A673 (cell line): ENCODE measurements around the gene FNDC1. TPM values are rescaled to one million over a fixed set of nuclear protein-coding genes. Genes with fewer than 3 reads are reported as not detected.

ENCODE experiments used
- BruUV-seq: library from RNA; stranded (reverse); fragments of 400-500 nt; replicated peaks from 2 replicates; lab custom pipeline; 2021; lab: Mats Ljungman, UMichigan
- CTCF ChIA-PET: fragments of 300-600 bp; sonication (Branson Sonifier 250); formaldehyde crosslinking; loops from one replicate; lab custom pipeline; 2022; ENCODE audit warnings: antibody characterized with exemption; lab: Charles Lee
- POLR2A ChIA-PET: fragments of 300-600 bp; sonication (Branson Sonifier 250); formaldehyde crosslinking; loops from one replicate; lab custom pipeline; 2022; ENCODE audit warnings: antibody characterized with exemption; ENCODE audit not compliant: low non-redundant PET; lab: Charles Lee
- DNase-seq: peaks from one replicate; pipeline ENCODE4 v3.0.0-alpha.2; 2015; ENCODE audit warnings: low spot score
- H3K27ac ChIP-seq: fragments of 200-600 bp; sonication (generic); 2 replicates; pipeline ENCODE4 v1.5.1; 2016; ENCODE audit warnings: mixed run types, low read depth, mild to moderate bottlenecking, mixed read lengths, antibody characterized with exemption, low read length; ENCODE audit not compliant: poor library complexity, severe bottlenecking
- H3K27me3 ChIP-seq: fragments of 200-600 bp; sonication (generic); replicated peaks from 2 replicates; pipeline ENCODE4 v1.6.1; 2017; ENCODE audit warnings: mixed run types, low read depth, mild to moderate bottlenecking, mixed read lengths, antibody characterized with exemption, low read length; ENCODE audit not compliant: insufficient read depth, poor library complexity
- H3K36me3 ChIP-seq: fragments of 200-600 bp; sonication (generic); 2 replicates; pipeline ENCODE4 v1.6.1; 2016; ENCODE audit warnings: mixed run types, mild to moderate bottlenecking, mixed read lengths, antibody characterized with exemption, low read length; ENCODE audit not compliant: insufficient read depth, poor library complexity, severe bottlenecking
- H3K4me1 ChIP-seq: fragments of 200-600 bp; sonication (generic); 2 replicates; pipeline ENCODE4 v1.6.1; 2017; ENCODE audit warnings: mixed run types, mild to moderate bottlenecking, mixed read lengths, antibody characterized with exemption, low read length; ENCODE audit not compliant: insufficient read depth, poor library complexity, severe bottlenecking
- H3K4me3 ChIP-seq: fragments of 200-600 bp; sonication (generic); 2 replicates; pipeline ENCODE4 v1.5.1; 2016; ENCODE audit warnings: low read depth, mixed run types, mild to moderate bottlenecking, mixed read lengths, low read length; ENCODE audit not compliant: poor library complexity, severe bottlenecking
- H3K9me3 ChIP-seq: fragments of 200-600 bp; sonication (generic); 2 replicates; pipeline ENCODE4 v1.6.1; 2016; ENCODE audit warnings: mixed run types, low read depth, mild to moderate bottlenecking, mixed read lengths, antibody characterized with exemption, low read length; ENCODE audit not compliant: poor library complexity, severe bottlenecking
- CTCF ChIP-seq: fragments of 300-800, 200-600 bp; sonication (generic); conservative IDR thresholded peaks from 2 replicates; pipeline ENCODE4 v1.5.1; 2017; ENCODE audit warnings: low read depth, mild to moderate bottlenecking, antibody characterized with exemption, low read length, moderate library complexity, mixed read lengths
- EZH2 ChIP-seq: fragments of 200-600 bp; sonication (generic); IDR thresholded peaks from 2 replicates; pipeline ENCODE4 v1.6.1; 2017; ENCODE audit warnings: borderline replicate concordance, low read depth, mild to moderate bottlenecking, mixed read lengths, antibody characterized with exemption, low read length; ENCODE audit not compliant: poor library complexity, severe bottlenecking
- intact Hi-C: fragments of 100-400 bp; cut with micrococcal nuclease; formaldehyde crosslinking; loops from one replicate; pipeline ENCODE4 v1.10.0; 2022; ENCODE audit not compliant: unreplicated experiment
- total RNA-seq: library from RNA; stranded (reverse); gene quantifications from 2 replicates; pipeline ENCODE4 v1.2.3, GENCODE V29; 2021

The FNDC1 gene
- total RNA-seq, 1 experiment from 2014 or later: not detected

DNA sequence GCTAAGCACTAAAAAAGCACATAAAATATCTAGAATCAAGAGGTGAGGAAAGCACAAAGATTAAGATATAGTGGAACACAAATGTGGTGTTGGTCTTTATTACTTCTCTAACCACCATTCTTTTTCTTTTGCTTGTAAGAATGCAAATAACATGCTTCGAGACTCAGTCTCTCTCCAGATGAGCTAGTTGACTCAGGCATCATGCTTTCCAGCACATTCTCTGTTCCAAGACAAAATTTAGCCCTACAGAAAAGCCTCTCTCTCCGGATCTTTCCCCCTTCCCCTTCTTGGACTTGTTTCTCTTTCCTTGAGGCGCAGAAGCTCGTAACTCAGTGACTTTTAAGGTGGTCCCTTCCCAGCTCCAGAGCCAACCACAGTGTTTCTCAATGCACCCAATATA lies 91.0 kb downstream of the FNDC1 start:
- no peak overlapping the region for H3K4me3 ChIP-seq
- no peak for DNase-seq
- no peak overlapping the region for H3K27ac ChIP-seq
- no TSS peak for BruUV-seq
- no peaks in the 10 kb centered on the region for H3K9me3 ChIP-seq
- no peaks in the 10 kb centered on the region for H3K36me3 ChIP-seq
- no peak for TF ChIP-seq CTCF
- TF ChIP-seq EZH2: no peak
- intact Hi-C loops: no loop called here
- H3K4me1 ChIP-seq: no peaks in the 10 kb centered on the region
- CTCF ChIA-PET: no interaction called here
- POLR2A ChIA-PET: no interaction called here
- H3K27me3 ChIP-seq: peaks cover 3% of the 10 kb centered on the region

- no TSS peak for BruUV-seq
- H3K27ac ChIP-seq: no peak overlapping the region
- H3K36me3 ChIP-seq: no peaks in the 10 kb centered on the region
- ChIA-PET CTCF (interaction anchor here (1.7 kb wide), 1 partner anchor 9 kb away, joined by 3 read pairs; no protein-coding TSS in a partner anchor), POLR2A (no interaction called here)
- H3K27me3 ChIP-seq: peaks cover 3% of the 10 kb centered on the region
- no peak overlapping the region for H3K4me3 ChIP-seq
- TF ChIP-seq CTCF (no peak), EZH2 (no peak)
- no peak for DNase-seq
- H3K4me1 ChIP-seq: no peaks in the 10 kb centered on the region
- no peaks in the 10 kb centered on the region for H3K9me3 ChIP-seq
- intact Hi-C loops: no loop called here
Observed at GRCh38 chr6:159261995-159262394, 92.8 kb downstream of the FNDC1 start.

DNA sequence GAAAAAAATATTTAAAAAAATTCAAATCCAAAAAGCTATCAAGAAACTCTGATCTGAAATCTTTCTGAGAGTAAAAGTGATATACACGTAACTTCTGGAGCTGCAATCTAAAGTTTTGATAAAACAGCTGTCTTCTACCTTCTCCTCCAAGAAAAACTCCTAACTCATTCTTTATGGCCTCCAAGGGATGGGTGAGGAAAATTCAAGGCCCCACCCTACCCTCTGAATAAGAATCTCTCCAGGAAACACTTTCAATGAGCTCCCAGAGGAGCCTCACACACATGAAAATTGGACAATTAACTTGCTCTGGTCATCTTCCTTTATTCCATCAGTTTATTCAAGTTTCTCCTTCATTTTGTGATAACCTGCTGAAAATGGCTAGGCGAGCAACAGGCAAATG lies 93.4 kb downstream of the FNDC1 start:
- no TSS peak for BruUV-seq
- intact Hi-C loops: no loop called here
- Histone ChIP-seq H3K27me3 (peaks cover 3% of the 10 kb centered on the region), H3K36me3 (no peaks in the 10 kb centered on the region), H3K9me3 (no peaks in the 10 kb centered on the region), H3K4me3 (no peak overlapping the region), H3K4me1 (no peaks in the 10 kb centered on the region), H3K27ac (no peak overlapping the region)
- DNase-seq: no peak
- TF ChIP-seq EZH2 (no peak), CTCF (no peak)
- ChIA-PET POLR2A (no interaction called here), CTCF (interaction anchor here (1.7 kb wide), 1 partner anchor 10 kb away, joined by 3 read pairs; no protein-coding TSS in a partner anchor)
